GM12878 (cell line): ENCODE results near the gene MXD4. TPM values are rescaled to one million over a fixed set of nuclear protein-coding genes. Genes with fewer than 3 reads are reported as not detected.
A peak's percentile ranks its signal among the peaks of the same experiment; 100 is the strongest.

Experiments
- ASH2L ChIP-seq: fragments of 300-600, 200-600 bp; sonication (generic); IDR thresholded peaks from 2 replicates; pipeline ENCODE4 v1.6.1; 2017; ENCODE audit warnings: low read depth, mild to moderate bottlenecking, borderline replicate concordance
- BCL11A ChIP-seq: IDR thresholded peaks from 2 replicates; pipeline ENCODE4 v1.6.1; 2011; ENCODE audit warnings: low read depth, low read length
- CBFB ChIP-seq: IDR thresholded peaks from 2 replicates; pipeline ENCODE4 v1.6.1; 2016; ENCODE audit warnings: antibody characterized with exemption, low read depth
- EZH2 ChIP-seq: IDR thresholded peaks from 2 replicates; pipeline ENCODE4 v1.6.1; 2012; ENCODE audit warnings: low read depth, mild to moderate bottlenecking, control low read depth, inconsistent platforms, low read length, borderline replicate concordance; ENCODE audit not compliant: control insufficient read depth
- FOXK2 ChIP-seq: fragments of 450-650 bp; IDR thresholded peaks from 2 replicates; pipeline ENCODE4 v1.6.1; 2017; ENCODE audit warnings: mild to moderate bottlenecking, moderate library complexity
- GATAD2B ChIP-seq: fragments of 450-650 bp; conservative IDR thresholded peaks from 2 replicates; pipeline ENCODE4 v1.6.1; 2017; ENCODE audit warnings: low read depth, mild to moderate bottlenecking, moderate library complexity
- HDAC6 ChIP-seq: fragments of 200-600 bp; sonication (generic); IDR thresholded peaks from one replicate; pipeline ENCODE4 v1.8.0; 2017; ENCODE audit warnings: antibody characterized with exemption; ENCODE audit not compliant: unreplicated experiment
- JUNB ChIP-seq: IDR thresholded peaks from 2 replicates; pipeline ENCODE4 v1.6.1; 2016; ENCODE audit warnings: antibody characterized with exemption, mild to moderate bottlenecking
- NFYB ChIP-seq: IDR thresholded peaks from 2 replicates; pipeline ENCODE4 v1.6.1; 2011; ENCODE audit warnings: low read depth, mild to moderate bottlenecking, low read length, improper control_type of control experiment, moderate library complexity; ENCODE audit not compliant: insufficient read depth
- PML ChIP-seq: IDR thresholded peaks from 2 replicates; pipeline ENCODE4 v1.6.1; 2012; ENCODE audit warnings: low read length, inconsistent platforms
- POLR2AphosphoS5 ChIP-seq: IDR thresholded peaks from 2 replicates; pipeline ENCODE4 v1.6.1; 2011; ENCODE audit warnings: mild to moderate bottlenecking, low read length, inconsistent platforms
- RCOR1 ChIP-seq: conservative IDR thresholded peaks from 2 replicates; pipeline ENCODE4 v1.6.1; 2012; ENCODE audit warnings: low read depth, low read length, improper control_type of control experiment
- SMAD1 ChIP-seq: fragments of 450-650 bp; IDR thresholded peaks from 2 replicates; pipeline ENCODE4 v1.6.1; 2018; ENCODE audit warnings: mild to moderate bottlenecking, low read depth; ENCODE audit not compliant: partially characterized antibody
- SREBF2 ChIP-seq: IDR thresholded peaks from 2 replicates; pipeline ENCODE4 v1.6.1; 2012; ENCODE audit warnings: mild to moderate bottlenecking, low read length
- SUPT20H ChIP-seq: IDR thresholded peaks from 2 replicates; pipeline ENCODE4 v1.6.1; 2011; ENCODE audit warnings: low read depth, mild to moderate bottlenecking, low read length, moderate library complexity, borderline replicate concordance; ENCODE audit not compliant: control insufficient read depth
- TARDBP ChIP-seq: IDR thresholded peaks from 2 replicates; pipeline ENCODE4 v1.6.1; 2016; ENCODE audit warnings: borderline replicate concordance
- ZNF622 ChIP-seq: fragments of 450-650 bp; IDR thresholded peaks from 2 replicates; pipeline ENCODE4 v1.6.1; 2017; ENCODE audit warnings: mild to moderate bottlenecking, inconsistent platforms
- polyA plus RNA-seq, 11 experiments: library from polyadenylated mRNA; depleted of rRNA in 4 of 11; unstranded in 6 of 11; stranded (reverse) in 5 of 11; fragments of >200 nt; fragmentation: Nextera tagmentation in 4 of 11; fragmentation: Illumina TruSeq in 1 of 11; extraction: Ambion mirVana in 4 of 11; extraction: Trizol in 1 of 11; gene quantifications; 1 replicate in 1 of 11; 2 replicates in 10 of 11; pipeline versions ENCODE4 v1.2.1 to v1.2.3, GENCODE V29; 2011 to 2016; ENCODE audit warnings: inconsistent platforms in 2 of 11, missing spikeins in 2 of 11, low read depth in 1 of 11
- total RNA-seq, 4 experiments: library from RNA; depleted of rRNA in 3 of 4; stranded (reverse); fragments of >200 nt in 3 of 4; fragmentation: Illumina TruSeq in 1 of 4; extraction: Trizol in 1 of 4; gene quantifications; 2 replicates each; pipeline versions ENCODE4 v1.2.1 to v1.2.3, GENCODE V29; 2013 to 2021
- TF ChIP-seq, protein P1 (sequence below): fragments of 450-650 bp; IDR thresholded peaks from 2 replicates; pipeline ENCODE4 v1.6.1; 2017; ENCODE audit warnings: low read depth, mild to moderate bottlenecking, moderate library complexity
- TF ChIP-seq, protein P2 (sequence below): IDR thresholded peaks from 2 replicates; pipeline ENCODE4 v1.6.1; 2012; ENCODE audit warnings: low read depth, low read length, improper control_type of control experiment
- TF ChIP-seq, protein P3 (sequence below): fragments of 450-650 bp; IDR thresholded peaks from 2 replicates; pipeline ENCODE4 v1.6.1; 2017; ENCODE audit warnings: mild to moderate bottlenecking, moderate library complexity
- TF ChIP-seq, protein P4 (sequence below): fragments of 450-650 bp; IDR thresholded peaks from 2 replicates; pipeline ENCODE4 v1.6.1; 2018; ENCODE audit warnings: mild to moderate bottlenecking, low read depth, moderate library complexity; ENCODE audit not compliant: partially characterized antibody

Gene MXD4
- total and polyA plus RNA-seq, 10 of the 15 experiments (the other 5 are each of a cell fraction or from before 2014, with no cell fraction given): 0.21 to 25.6 (median 5.2) TPM

DNA sequence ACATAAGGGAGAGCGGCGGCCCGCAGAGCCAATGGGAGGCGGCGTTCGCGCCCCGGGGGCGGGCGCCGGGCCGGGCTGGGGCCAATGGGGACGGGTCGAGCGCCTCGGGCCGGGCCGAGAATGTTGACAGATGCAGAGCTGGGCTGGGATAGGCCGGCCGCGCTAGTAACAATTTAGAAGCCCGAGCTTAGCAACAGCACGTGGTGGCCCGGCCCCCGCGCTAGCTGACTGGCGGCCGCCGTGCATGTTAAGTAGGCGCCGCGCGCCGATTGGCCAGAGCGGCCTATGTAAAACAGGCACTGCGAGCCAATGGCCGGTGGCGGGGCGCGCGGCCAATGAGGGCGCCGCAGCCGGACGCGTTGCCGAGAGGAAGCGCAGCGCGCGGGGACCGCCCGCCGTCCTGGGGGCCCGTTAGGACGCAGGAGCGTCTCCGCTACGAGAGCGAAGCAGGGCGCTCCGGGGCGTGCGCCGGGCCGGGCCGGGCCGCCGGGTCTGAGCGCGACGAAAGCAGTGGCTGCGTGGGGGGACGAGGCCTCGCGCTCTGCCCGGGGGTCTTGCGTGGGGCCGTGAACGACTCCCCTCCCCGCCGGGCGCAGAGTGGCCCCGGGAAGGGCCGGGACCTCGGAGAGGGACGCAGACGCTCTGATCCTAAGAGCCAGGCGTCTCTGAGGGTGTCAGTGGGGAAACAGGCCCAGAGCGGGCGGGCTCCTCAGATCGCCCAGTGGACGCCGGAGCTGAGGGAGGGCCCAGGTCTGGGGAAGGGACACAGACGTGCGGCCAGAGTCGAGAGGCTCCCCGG is 435 bp upstream of the MXD4 start (continued):
- TF ChIP-seq, protein P1, sequence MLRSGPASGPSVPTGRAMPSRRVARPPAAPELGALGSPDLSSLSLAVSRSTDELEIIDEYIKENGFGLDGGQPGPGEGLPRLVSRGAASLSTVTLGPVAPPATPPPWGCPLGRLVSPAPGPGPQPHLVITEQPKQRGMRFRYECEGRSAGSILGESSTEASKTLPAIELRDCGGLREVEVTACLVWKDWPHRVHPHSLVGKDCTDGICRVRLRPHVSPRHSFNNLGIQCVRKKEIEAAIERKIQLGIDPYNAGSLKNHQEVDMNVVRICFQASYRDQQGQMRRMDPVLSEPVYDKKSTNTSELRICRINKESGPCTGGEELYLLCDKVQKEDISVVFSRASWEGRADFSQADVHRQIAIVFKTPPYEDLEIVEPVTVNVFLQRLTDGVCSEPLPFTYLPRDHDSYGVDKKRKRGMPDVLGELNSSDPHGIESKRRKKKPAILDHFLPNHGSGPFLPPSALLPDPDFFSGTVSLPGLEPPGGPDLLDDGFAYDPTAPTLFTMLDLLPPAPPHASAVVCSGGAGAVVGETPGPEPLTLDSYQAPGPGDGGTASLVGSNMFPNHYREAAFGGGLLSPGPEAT: no peak
- TF ChIP-seq JUNB (no peak), POLR2AphosphoS5 (peak; percentile 72), SREBF2 (no peak), SUPT20H (no peak), PML (no peak; the same call in 1 of the 2 replicates), GATAD2B (peak; percentile 84; the same call in 1 of the 2 replicates), FOXK2 (no peak), NFYB (peak; percentile 94), CBFB (no peak), TARDBP (no peak), HDAC6 (peak; percentile 66), EZH2 (no peak), ZNF622 (no peak), ASH2L (no peak), SMAD1 (no peak), BCL11A (no peak), RCOR1 (no peak)
- TF ChIP-seq, protein P2, sequence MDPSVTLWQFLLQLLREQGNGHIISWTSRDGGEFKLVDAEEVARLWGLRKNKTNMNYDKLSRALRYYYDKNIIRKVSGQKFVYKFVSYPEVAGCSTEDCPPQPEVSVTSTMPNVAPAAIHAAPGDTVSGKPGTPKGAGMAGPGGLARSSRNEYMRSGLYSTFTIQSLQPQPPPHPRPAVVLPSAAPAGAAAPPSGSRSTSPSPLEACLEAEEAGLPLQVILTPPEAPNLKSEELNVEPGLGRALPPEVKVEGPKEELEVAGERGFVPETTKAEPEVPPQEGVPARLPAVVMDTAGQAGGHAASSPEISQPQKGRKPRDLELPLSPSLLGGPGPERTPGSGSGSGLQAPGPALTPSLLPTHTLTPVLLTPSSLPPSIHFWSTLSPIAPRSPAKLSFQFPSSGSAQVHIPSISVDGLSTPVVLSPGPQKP: no peak
- TF ChIP-seq, protein P3, sequence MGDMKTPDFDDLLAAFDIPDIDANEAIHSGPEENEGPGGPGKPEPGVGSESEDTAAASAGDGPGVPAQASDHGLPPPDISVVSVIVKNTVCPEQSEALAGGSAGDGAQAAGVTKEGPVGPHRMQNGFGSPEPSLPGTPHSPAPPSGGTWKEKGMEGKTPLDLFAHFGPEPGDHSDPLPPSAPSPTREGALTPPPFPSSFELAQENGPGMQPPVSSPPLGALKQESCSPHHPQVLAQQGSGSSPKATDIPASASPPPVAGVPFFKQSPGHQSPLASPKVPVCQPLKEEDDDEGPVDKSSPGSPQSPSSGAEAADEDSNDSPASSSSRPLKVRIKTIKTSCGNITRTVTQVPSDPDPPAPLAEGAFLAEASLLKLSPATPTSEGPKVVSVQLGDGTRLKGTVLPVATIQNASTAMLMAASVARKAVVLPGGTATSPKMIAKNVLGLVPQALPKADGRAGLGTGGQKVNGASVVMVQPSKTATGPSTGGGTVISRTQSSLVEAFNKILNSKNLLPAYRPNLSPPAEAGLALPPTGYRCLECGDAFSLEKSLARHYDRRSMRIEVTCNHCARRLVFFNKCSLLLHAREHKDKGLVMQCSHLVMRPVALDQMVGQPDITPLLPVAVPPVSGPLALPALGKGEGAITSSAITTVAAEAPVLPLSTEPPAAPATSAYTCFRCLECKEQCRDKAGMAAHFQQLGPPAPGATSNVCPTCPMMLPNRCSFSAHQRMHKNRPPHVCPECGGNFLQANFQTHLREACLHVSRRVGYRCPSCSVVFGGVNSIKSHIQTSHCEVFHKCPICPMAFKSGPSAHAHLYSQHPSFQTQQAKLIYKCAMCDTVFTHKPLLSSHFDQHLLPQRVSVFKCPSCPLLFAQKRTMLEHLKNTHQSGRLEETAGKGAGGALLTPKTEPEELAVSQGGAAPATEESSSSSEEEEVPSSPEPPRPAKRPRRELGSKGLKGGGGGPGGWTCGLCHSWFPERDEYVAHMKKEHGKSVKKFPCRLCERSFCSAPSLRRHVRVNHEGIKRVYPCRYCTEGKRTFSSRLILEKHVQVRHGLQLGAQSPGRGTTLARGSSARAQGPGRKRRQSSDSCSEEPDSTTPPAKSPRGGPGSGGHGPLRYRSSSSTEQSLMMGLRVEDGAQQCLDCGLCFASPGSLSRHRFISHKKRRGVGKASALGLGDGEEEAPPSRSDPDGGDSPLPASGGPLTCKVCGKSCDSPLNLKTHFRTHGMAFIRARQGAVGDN: peak; percentile 92
- TF ChIP-seq, protein P4, sequence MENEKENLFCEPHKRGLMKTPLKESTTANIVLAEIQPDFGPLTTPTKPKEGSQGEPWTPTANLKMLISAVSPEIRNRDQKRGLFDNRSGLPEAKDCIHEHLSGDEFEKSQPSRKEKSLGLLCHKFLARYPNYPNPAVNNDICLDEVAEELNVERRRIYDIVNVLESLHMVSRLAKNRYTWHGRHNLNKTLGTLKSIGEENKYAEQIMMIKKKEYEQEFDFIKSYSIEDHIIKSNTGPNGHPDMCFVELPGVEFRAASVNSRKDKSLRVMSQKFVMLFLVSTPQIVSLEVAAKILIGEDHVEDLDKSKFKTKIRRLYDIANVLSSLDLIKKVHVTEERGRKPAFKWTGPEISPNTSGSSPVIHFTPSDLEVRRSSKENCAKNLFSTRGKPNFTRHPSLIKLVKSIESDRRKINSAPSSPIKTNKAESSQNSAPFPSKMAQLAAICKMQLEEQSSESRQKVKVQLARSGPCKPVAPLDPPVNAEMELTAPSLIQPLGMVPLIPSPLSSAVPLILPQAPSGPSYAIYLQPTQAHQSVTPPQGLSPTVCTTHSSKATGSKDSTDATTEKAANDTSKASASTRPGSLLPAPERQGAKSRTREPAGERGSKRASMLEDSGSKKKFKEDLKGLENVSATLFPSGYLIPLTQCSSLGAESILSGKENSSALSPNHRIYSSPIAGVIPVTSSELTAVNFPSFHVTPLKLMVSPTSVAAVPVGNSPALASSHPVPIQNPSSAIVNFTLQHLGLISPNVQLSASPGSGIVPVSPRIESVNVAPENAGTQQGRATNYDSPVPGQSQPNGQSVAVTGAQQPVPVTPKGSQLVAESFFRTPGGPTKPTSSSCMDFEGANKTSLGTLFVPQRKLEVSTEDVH: no peak
